AG08396 (cell line): ENCODE measurements around the gene ZNF724.
"Not testable (repeated sequence)": the region's sequence is repeated elsewhere in the genome, so short reads cannot be mapped to it uniquely, and the experiment has no call there.

Source experiments
- DNase-seq: peaks from one replicate; pipeline ENCODE4 v3.0.0; 2012; ENCODE audit warnings: low spot score, mixed read lengths

ZNF724 gene

GRCh38 chr19:23249911-23250649, at the start of gene ZNF724:
Gene ZNF724, minus strand, starts transcription at chr19:23250394. Its CDS starts 152 bp downstream, at chr19:23250242.
- peak; percentile 95 for DNase-seq

DNA sequence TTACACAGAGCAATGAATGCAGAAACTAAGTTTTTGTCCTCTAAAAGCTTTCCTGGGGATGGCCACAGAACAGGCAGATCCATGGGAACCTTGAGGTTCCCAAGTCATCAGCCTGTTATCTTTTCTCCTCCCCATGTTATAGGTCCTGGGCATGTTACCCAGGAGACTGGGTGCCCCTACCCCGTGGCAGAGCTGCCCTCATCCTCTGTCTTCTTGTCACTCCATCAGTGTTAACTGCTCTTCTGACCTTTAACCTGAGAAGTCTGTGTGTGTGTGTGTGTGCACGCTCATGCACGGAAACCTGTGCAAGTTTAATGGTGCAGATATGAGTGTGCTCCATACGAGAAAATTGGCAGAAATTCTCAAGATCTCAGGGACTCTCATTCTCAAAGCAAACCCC, 43.9 kb upstream of the ZNF724 start:
- no peak for DNase-seq

GRCh38 chr19:23289966-23290365, 39.8 kb upstream of the ZNF724 start:
- not testable (repeated sequence) for DNase-seq

- no peak for DNase-seq
Observed at GRCh38 chr19:23287620-23288019, 37.4 kb upstream of the ZNF724 start.

- DNase-seq, result no peak
Observed at GRCh38 chr19:23286477-23286876, 36.3 kb upstream of the ZNF724 start.

DNA sequence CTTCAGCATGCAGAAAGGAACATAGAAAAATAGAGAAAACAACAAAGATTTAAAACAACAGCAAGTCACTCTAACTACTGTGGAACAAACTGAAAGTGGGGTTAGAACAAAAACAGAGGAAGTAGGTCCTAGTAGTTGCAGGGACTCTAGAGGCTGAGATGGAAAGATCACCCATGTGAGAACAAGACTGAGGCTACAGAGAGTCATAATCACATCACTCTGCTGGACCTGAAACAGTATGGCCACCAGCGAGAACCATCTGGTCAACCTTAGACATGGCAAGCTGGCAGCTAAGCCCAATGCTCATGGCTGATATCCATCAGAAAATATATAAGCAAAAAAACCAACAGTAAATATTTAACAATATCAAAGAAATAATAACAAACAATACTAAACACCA, 35.8 kb upstream of the ZNF724 start:
- no peak for DNase-seq

GRCh38 chr19:23285326-23285725, 35.1 kb upstream of the ZNF724 start:
- not testable (repeated sequence) for DNase-seq

GRCh38 chr19:23283925-23284324, 33.7 kb upstream of the ZNF724 start:
- peak; percentile 54 for DNase-seq

DNA sequence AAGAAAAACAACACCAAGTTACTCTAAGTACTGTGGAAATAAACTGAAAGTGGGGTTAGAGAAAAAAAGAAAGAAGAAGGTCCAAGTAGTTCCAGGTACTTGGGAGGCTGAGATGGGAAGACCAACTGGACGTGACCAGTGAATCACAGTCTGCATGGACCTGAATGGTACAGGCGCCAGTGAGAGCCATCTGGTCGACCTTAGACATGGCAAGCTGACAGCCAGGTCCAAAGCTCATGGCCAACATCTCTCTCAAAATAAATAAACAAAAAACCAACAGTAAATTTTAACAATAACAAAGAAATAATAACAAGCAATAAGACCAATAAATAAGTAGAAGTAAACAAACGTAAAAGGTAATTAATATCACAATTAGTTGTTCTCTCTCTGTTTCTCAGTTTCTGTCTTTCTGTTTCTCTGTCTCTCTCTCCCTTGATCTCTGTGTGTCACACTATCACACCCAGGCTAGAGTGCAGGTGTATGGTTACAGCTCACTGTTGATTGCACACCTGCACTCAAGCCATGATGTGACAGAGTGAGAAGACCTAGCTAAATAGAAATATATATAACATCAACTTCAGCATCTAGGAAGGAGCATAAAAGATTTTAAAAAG, 31.6 kb upstream of the ZNF724 start:
- DNase-seq, result no peak

DNA sequence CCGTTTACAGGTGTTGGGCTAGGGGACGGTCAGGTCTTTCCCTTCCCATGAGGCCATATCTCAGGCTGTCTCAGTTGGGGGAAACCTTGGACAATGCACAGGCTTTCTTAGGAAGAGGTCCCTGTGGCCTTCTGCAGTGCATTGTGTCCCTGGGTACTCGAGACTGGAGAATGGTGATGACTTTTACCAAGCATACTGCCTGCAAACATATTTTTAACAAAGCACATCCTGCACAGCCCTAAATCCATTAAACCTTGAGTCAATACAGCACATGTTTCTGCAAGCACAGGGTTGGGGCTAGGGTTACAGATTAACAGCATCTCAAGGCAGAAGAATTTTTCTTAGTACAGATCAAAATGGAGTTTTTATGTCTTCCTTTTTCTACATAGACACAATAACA, 27.9 kb upstream of the ZNF724 start:
- not testable (repeated sequence) for DNase-seq

DNA sequence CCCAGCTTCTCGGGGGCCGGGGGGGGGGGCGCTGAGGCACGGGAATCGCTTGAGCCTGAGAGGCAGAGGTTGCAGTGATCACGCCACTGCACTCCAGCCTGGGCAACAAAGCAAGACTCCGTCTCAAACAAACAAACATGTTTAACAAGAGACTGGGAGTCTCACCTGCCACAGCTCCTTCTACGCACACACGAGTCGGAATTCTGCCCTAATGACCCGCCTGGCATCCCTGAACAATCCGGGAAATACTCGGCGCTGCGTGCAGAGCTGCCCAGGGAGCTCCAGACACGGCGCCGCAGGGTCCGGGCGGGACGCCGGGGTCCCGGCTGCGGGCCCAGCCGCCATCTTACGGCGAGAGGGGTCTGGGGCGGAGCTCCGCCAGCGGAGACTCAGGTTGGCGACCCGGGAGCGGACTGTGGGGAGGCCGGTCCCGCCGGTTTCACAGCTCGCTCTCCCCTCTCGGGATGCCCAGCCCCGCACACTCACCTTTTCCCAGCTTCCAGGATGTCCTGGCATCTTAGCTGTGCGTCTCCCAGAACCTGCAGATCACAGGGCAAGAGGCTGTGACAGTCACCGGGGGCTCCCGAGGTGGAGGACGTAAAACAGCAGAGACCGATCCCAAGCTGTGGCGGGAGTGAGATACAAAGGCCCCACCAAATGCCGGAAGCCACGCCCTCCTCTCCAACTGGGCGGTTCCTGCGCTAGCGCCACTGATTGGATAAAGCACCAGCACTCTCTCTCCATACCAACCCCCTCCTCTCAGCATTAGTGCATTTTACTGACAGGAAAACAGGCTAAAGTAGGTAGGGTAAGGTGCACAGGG, 23.6 kb upstream of the ZNF724 start:
- DNase-seq, result peak; percentile 94

DNA sequence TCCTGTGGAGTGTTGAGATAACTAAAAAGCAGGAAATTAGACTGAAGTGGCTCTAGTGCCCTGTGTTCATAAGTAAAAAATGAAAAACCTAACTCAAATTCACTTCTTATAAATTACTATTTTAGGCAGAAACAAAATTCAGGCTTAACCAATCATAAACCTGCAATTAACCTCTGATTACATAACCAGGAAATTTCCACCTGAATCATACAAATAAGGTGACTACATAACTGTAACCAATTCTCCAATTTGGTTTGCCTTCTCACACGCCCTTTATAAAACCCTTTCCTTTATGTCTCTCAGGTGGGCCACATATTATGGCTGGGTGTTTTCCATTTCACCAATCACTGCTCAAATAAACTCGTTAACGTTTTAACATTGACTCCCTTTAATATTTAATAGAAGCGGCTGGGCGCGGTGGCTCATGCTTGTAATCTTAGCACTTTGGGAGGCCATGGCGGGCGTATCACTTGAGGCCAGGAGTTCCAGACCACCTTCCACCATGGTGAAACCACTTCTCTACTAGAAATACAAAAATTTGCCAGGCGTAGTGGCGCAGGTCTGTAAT, 22.9 kb upstream of the ZNF724 start:
- no peak for DNase-seq

- DNase-seq, result no peak
Observed at GRCh38 chr19:23263870-23264590, 13.8 kb upstream of the ZNF724 start.

- no peak for DNase-seq
Observed at GRCh38 chr19:23263396-23263795, 13.2 kb upstream of the ZNF724 start.

DNA sequence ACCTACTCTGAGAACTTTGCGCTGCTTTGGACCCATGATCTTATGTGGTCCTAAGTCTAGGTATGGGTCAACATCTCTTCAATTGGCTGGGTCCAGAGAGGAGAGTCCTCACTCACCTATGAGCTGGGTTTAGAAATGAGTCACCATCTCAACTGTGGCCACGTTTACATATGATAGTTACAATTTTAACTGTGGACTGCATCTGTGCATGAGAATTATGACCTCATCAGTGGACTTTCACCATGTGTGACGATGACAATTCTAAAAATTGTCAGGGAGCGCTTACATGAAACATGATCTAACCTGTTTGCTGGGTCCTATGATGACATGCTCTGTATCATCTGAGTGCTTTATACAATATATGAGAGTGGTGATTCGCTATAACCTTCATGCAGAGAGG, 12.7 kb upstream of the ZNF724 start:
- DNase-seq, result no peak

GRCh38 chr19:23261496-23262020, 11.4 kb upstream of the ZNF724 start:
- no peak for DNase-seq

GRCh38 chr19:23260956-23261355, 10.8 kb upstream of the ZNF724 start:
- no peak for DNase-seq

DNA sequence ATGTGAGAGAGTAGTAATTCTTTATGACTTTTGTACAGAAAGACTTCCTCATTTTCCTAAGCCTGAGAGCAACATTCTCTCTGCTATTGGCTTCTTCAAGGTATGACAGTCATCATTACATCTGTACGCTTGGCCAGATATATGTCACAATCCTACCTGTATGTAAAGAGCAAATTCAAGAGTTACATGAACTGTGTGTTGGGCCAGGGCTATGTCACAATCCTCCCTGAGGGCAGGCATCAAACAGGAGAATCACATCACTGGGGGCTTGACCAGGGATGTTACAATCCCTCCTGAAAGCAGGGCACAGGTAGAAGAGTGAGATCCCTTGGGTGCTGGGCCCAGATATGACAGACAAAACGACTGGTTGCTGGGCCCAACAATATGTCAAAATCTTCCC, 9.8 kb upstream of the ZNF724 start:
- DNase-seq, result no peak

DNA sequence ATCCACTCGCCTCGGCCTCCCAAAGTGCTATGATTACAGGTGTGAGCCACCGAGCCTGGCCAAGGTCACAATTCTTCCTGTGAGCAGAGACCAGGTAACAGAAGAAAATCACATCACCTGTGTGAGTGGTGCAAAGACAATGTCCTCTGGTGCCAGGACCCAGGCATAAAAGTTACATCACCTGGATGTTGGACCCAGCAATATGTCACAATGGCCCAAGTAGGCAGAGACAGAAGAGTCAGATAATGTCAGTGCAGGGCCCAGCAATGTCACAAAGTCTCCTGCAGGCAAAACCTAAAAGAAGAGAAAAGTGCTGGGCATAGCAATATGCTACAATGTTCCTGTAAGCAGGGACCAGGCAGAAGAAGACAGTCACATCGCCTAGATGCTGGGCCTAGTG, 5.5 kb upstream of the ZNF724 start:
- no peak for DNase-seq

GRCh38 chr19:23254141-23254910, 4.1 kb upstream of the ZNF724 start:
- no peak for DNase-seq

DNA sequence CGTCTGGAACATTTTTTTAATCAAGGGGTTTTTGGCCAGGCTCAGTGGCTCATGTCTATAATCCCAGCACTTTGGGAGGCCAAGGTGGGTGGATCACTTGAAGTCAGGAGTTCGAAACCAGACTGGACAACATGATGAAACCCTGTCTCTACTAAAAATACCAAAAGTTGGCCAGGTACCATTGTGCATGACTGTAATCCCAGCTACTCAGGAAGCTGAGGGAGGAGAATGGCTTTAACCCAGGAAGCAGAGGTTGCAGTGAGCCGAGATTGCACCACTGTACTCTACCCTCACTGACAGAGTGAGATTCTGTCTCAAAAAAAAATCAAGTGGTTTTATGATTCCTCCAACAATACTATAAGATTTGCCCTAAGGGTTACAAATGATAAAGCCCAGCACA, 3.1 kb upstream of the ZNF724 start:
- not testable (repeated sequence) for DNase-seq
